OCI-LY3 (cell line): ENCODE measurements around the gene FMO4.
"Not testable (repeated sequence)": the region's sequence is repeated elsewhere in the genome, so short reads cannot be mapped to it uniquely, and the experiment has no call there.

Experiments
- H2AFZ ChIP-seq: fragments of 200-600, 300-600 bp; shearing (Covaris generic); 2 replicates; pipeline ENCODE4 v1.6.0; 2014; ENCODE audit warnings: antibody characterized with exemption, low read depth, low read length
- H3K27ac ChIP-seq: fragments of 200-600, 300-600 bp; sonication (generic); 2 replicates; pipeline ENCODE4 v1.5.1; 2014; ENCODE audit warnings: mild to moderate bottlenecking, low read length, moderate library complexity, mixed read lengths
- H3K27me3 ChIP-seq: fragments of 200-600, 300-600 bp; sonication (generic); 2 replicates; pipeline ENCODE4 v1.6.1; 2014; ENCODE audit warnings: low read depth, low read length, mixed read lengths
- H3K36me3 ChIP-seq: fragments of 200-600, 300-600 bp; sonication (generic); replicated peaks from 2 replicates; pipeline ENCODE3; 2014; ENCODE audit warnings: low read depth, low read length, mixed read lengths
- H3K4me1 ChIP-seq: fragments of 300-600, 200-600 bp; sonication (generic); 2 replicates; pipeline ENCODE4 v1.6.1; 2014; ENCODE audit warnings: low read length, mixed read lengths
- H3K4me2 ChIP-seq: fragments of 200-600, 300-600 bp; sonication (generic); 2 replicates; pipeline ENCODE4 v1.6.1; 2014; ENCODE audit warnings: low read length, mixed read lengths
- H3K4me3 ChIP-seq: fragments of 300-600, 200-600 bp; sonication (generic); 2 replicates; pipeline ENCODE4 v1.5.1; 2014; ENCODE audit warnings: antibody characterized with exemption, mild to moderate bottlenecking, low read length, moderate library complexity
- H3K79me2 ChIP-seq: fragments of 300-600, 200-600 bp; shearing (Covaris generic); 2 replicates; pipeline ENCODE4 v1.6.1; 2014; ENCODE audit warnings: mild to moderate bottlenecking, low read length, mixed read lengths
- H3K9ac ChIP-seq: fragments of 300-600, 200-600 bp; shearing (Covaris generic); 2 replicates; pipeline ENCODE4 v1.6.0; 2014; ENCODE audit warnings: mild to moderate bottlenecking, low read length, moderate library complexity
- H3K9me3 ChIP-seq: fragments of 200-600, 300-600 bp; shearing (Covaris generic); 2 replicates; pipeline ENCODE4 v1.6.1; 2014; ENCODE audit warnings: low read length, mixed read lengths; ENCODE audit not compliant: insufficient read depth
- H4K20me1 ChIP-seq: fragments of 200-600, 300-600 bp; sonication (generic); 2 replicates; pipeline ENCODE4 v1.6.1; 2016; ENCODE audit warnings: low read length, mixed read lengths; ENCODE audit not compliant: insufficient read depth
- CTCF ChIP-seq: fragments of 200-600, 300-600 bp; sonication (generic); IDR thresholded peaks from 2 replicates; pipeline ENCODE4 v1.5.1; 2014; ENCODE audit warnings: antibody characterized with exemption, low read length, low read depth
- EZH2phosphoT487 ChIP-seq: fragments of 200-600 bp; shearing (Covaris generic); IDR thresholded peaks from 2 replicates; pipeline ENCODE4 v1.6.1; 2018; ENCODE audit warnings: antibody characterized with exemption, mixed run types, low read depth

The FMO4 gene

GRCh38 chr1:171366816-171367215 lies 52.8 kb downstream of the FMO4 start:
- no peak overlapping the region for H3K4me3 ChIP-seq
- H3K36me3 ChIP-seq = no peaks in the 10 kb centered on the region
- no peaks in the 10 kb centered on the region; the same call in 1 of the 2 replicates for H3K27me3 ChIP-seq
- no peaks in the 10 kb centered on the region for H4K20me1 ChIP-seq
- H3K79me2 ChIP-seq = no peaks in the 10 kb centered on the region
- H3K9me3 ChIP-seq = no peaks in the 10 kb centered on the region
- no peak overlapping the region for H3K4me2 ChIP-seq
- no peak overlapping the region for H3K9ac ChIP-seq
- TF ChIP-seq CTCF (no peak), EZH2phosphoT487 (no peak)
- peak overlapping the region; percentile 22; the same call in 1 of the 2 replicates for H2AFZ ChIP-seq
- H3K27ac ChIP-seq = no peak overlapping the region
- H3K4me1 ChIP-seq = no peaks in the 10 kb centered on the region

GRCh38 chr1:171367436-171367835 lies 53.5 kb downstream of the FMO4 start:
- no peaks in the 10 kb centered on the region for H4K20me1 ChIP-seq
- H3K4me2 ChIP-seq = no peak overlapping the region
- H3K9me3 ChIP-seq = no peaks in the 10 kb centered on the region
- H3K4me1 ChIP-seq = no peaks in the 10 kb centered on the region
- no peak overlapping the region for H3K9ac ChIP-seq
- H2AFZ ChIP-seq = no peak overlapping the region
- H3K79me2 ChIP-seq = no peaks in the 10 kb centered on the region
- TF ChIP-seq EZH2phosphoT487 (no peak), CTCF (no peak)
- no peaks in the 10 kb centered on the region for H3K27me3 ChIP-seq
- H3K4me3 ChIP-seq = no peak overlapping the region
- H3K27ac ChIP-seq = no peak overlapping the region
- H3K36me3 ChIP-seq = no peaks in the 10 kb centered on the region

DNA sequence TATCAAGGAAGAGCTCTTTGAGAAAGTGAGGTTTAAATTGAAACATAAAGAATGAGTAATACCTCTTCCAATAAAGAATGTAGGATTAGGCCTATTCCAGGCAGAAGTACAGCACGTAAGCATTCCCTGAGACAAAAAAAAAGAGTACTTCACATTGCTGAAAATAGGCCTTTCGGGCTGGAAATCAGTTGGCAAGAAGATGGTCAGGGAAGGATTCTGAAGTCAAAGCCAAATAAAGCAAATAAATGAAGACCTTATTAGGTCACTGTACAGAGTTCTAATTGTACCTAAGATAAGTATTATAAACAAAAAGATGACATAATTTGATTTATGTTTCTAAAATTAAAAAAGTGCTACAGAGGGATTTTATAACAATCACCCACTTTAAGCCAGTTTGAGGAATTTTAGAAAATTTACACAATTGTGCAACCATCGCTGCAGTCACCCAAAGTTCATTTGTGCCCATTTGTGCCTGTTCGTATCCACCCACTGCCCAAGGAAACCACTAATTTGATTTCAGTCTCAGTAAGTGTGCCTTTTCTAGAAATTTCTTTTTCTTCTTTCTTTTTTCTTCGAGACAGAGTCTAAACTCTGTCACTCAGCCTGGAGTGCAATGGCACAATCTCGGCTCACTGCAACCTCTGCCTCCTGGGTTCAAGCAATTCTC lies 58.6 kb downstream of the FMO4 start:
- H3K27me3 ChIP-seq = no peaks in the 10 kb centered on the region
- H3K4me3 ChIP-seq = no peak overlapping the region
- H3K9me3 ChIP-seq = no peaks in the 10 kb centered on the region
- no peak overlapping the region for H3K9ac ChIP-seq
- H4K20me1 ChIP-seq = no peaks in the 10 kb centered on the region
- no peaks in the 10 kb centered on the region for H3K79me2 ChIP-seq
- H3K36me3 ChIP-seq = no peaks in the 10 kb centered on the region
- no peak overlapping the region for H2AFZ ChIP-seq
- H3K4me1 ChIP-seq = no peaks in the 10 kb centered on the region
- no peak overlapping the region for H3K4me2 ChIP-seq
- TF ChIP-seq EZH2phosphoT487 = no peak
- TF ChIP-seq CTCF = no peak
- no peak overlapping the region for H3K27ac ChIP-seq

DNA sequence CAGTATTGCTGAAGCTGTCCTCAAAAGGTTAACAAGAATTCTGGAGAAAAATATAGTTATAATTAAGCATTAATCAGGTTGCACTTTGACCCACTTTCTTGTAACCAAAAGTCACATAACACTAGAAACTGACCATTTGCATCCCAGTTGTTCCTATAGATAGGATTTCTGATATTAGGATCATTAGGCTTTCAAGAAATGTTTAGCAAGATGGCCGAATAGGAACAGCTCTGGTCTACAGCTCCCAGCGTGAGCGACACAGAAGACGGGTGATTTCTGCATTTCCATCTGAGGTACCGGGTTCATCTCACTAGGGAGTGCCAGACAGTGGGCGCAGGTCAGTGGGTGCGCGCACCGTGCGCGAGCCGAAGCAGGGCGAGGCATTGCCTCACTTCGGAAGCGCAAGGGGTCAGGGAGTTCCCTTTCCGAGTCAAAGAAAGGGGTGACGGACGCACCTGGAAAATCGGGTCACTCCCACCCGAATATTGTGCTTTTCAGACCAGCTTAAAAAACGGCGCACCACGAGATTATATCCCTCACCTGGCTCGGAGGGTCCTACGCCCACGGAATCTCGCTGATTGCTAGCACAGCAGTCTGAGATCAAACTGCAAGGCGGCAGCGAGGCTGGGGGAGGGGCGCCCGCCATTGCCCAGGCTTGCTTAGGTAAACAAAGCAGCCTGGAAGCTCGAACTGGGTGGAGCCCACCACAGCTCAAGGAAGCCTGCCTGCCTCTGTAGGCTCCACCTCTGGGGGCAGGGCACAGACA lies 59.6 kb downstream of the FMO4 start:
- H3K27me3 ChIP-seq, H3K79me2 ChIP-seq, H3K4me2 ChIP-seq, H4K20me1 ChIP-seq, H3K9ac ChIP-seq, H3K27ac ChIP-seq, H3K4me1 ChIP-seq, H3K9me3 ChIP-seq, H3K4me3 ChIP-seq, H3K36me3 ChIP-seq, H2AFZ ChIP-seq: not testable (repeated sequence)
